Tibial artery (tissue), 4 donors: ENCODE results near the gene NLRC5.
"Not testable (repeated sequence)": the region's sequence is repeated elsewhere in the genome, so short reads cannot be mapped to it uniquely, and the experiment has no call there.

ENCODE experiments used
- DNase-seq, 2 donors: peaks; one replicate each; pipeline ENCODE4 v3.0.0-alpha.2; 2019
- H3K27ac ChIP-seq, 2 donors: fragments of 200-600 bp; sonication (generic) in 1 of 2; 1 replicate in 1 of 2; 2 replicates in 1 of 2; pipeline ENCODE4 v1.5.1; 2018 to 2019; ENCODE audit warnings: mild to moderate bottlenecking in 1 of 2
- H3K27me3 ChIP-seq, 2 donors: fragments of 200-600 bp; sonication (generic) in 1 of 2; one replicate each; pipeline versions ENCODE4 v1.5.1 to v1.6.0; 2016 to 2019
- H3K36me3 ChIP-seq, 3 donors: fragments of 200-600 bp; sonication (generic) in 2 of 3; one replicate each; pipeline ENCODE4 v1.5.1; 2016 to 2019; ENCODE audit warnings: mild to moderate bottlenecking in 2 of 3
- H3K4me1 ChIP-seq, 4 donors: fragments of 200-600 bp; sonication (generic) in 2 of 4; 1 replicate in 3 of 4; 2 replicates in 1 of 4; pipeline ENCODE4 v1.5.1; 2016 to 2019
- H3K4me3 ChIP-seq, 2 donors: fragments of 200-600 bp; sonication (generic) in 1 of 2; 1 replicate in 1 of 2; 2 replicates in 1 of 2; pipeline ENCODE4 v1.5.1; 2018 to 2019; ENCODE audit warnings: mild to moderate bottlenecking in 2 of 2
- H3K9me3 ChIP-seq, 3 donors: fragments of 200-600 bp; sonication (generic) in 1 of 3; one replicate each; pipeline ENCODE4 v1.5.1; 2016 to 2019
- CTCF ChIP-seq, 2 experiments: fragments of 200-600 bp in 1 of 2; fragments of 450-650 bp in 1 of 2; IDR thresholded peaks; one replicate each; pipeline ENCODE4 v1.5.1; 2017 to 2019; ENCODE audit warnings: antibody characterized with exemption in 2 of 2, mild to moderate bottlenecking in 1 of 2, moderate library complexity in 1 of 2
- intact Hi-C: fragments of 100-400 bp; cut with DNase I; formaldehyde crosslinking; loops from one replicate; pipeline ENCODE4 v1.15.0; 2023; ENCODE audit warnings: low total_unique reads

The NLRC5 gene

DNA sequence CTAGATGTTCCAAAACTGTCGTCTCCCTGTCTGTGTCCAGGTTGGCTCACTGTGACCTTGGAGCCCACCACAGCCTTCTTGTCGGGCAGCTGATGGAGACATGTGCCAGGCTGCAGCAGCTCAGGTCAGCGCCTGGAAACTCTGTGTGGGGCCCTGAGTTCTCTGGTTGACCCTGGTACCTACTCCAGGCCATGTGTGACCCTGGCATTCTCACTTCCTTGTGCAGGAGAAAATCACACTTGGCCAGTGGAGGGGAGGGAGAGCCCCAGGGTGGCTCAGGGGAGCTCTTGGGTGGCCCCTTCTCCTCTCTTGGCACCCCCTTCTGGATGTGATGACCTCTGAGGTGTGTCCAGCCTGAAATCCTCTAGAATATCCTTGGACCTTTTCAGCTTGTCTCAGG lies 78.0 kb downstream of the NLRC5 start:
- Histone ChIP-seq H3K4me3 (no peak overlapping the region), H3K27ac (no peak overlapping the region), H3K4me1 (no peaks in the 10 kb centered on the region), H3K27me3 (no peaks in the 10 kb centered on the region), H3K9me3 (no peaks in the 10 kb centered on the region), H3K36me3 (peaks cover 0 to 14% (median 5%) of the 10 kb centered on the region in 3 donors)
- DNase-seq: no peak
- no peak for TF ChIP-seq CTCF (IDR thresholded peaks at IDR 0.05)
- intact Hi-C loops: no loop called here

GRCh38 chr16:57069053-57069452 lies 79.7 kb downstream of the NLRC5 start:
- no peak for DNase-seq
- peaks cover 0 to 15% (median 5%) of the 10 kb centered on the region in 3 donors for H3K36me3 ChIP-seq
- no peak for TF ChIP-seq CTCF (IDR thresholded peaks at IDR 0.05)
- H3K4me1 ChIP-seq: no peaks in the 10 kb centered on the region
- H3K27ac ChIP-seq: no peak overlapping the region
- H3K27me3 ChIP-seq: no peaks in the 10 kb centered on the region
- H3K9me3 ChIP-seq: no peaks in the 10 kb centered on the region
- intact Hi-C loops: no loop called here
- no peak overlapping the region for H3K4me3 ChIP-seq

DNA sequence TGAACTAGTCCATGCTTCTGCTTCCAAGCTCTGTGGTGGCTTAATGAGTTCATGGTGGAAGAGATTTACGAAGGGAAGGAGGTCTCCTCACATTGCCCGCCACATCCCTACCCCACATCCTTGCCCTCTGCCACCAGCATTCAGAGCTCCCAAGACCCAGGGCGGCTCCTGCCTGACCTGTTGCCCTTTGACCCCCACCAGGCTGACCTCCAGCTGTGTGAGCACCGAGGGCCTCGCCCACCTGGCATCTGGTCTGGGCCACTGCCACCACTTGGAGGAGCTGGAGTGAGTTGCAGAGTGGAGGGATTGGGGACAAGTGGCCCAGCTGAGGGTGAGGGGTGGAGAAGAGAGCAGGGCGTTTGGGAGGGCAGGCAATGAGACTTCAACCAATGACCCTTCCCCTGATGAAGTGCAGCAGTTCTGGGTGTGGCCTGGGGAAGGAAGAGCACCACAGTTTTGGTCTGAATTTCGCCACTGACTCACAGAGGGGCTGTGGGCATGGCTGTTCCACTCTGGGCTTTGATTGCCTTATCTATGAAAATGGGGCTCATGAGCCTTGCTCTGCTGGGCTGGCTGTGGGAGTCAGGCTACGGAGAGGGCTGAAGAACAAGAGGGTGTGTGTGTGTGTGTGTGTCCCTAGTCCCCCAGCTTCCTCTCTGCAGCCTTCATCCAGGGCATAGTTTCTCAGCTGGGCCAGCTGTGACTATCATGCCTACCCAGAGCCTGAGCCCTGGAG lies 80.4 kb downstream of the NLRC5 start:
- Histone ChIP-seq H3K36me3 (peaks cover 0 to 22% (median 5%) of the 10 kb centered on the region in 3 donors), H3K4me1 (no peaks in the 10 kb centered on the region), H3K9me3 (no peaks in the 10 kb centered on the region), H3K4me3 (no peak overlapping the region), H3K27me3 (no peaks in the 10 kb centered on the region), H3K27ac (no peak overlapping the region)
- intact Hi-C loops: no loop called here
- DNase-seq: no peak
- no peak for TF ChIP-seq CTCF (IDR thresholded peaks at IDR 0.05)

DNA sequence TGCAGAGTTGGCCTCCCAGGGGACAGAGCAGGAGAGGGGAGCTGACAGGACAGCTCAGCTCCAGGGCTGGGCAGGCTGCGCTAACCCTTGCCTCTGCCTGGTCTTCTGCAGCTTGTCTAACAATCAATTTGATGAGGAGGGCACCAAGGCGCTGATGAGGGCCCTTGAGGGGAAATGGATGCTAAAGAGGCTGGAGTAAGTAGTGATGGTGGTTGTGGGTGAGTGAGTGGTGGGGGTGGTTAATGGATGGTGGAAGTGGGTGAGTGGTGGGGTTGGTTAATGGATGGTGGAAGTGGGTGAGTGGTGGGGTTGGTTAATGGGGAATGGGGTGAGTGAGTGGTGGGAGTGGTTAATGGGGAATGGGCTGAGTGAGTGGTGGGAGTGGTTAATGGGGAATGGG lies 81.1 kb downstream of the NLRC5 start:
- Histone ChIP-seq H3K36me3 (peaks cover 0 to 22% (median 5%) of the 10 kb centered on the region in 3 donors), H3K4me1 (no peaks in the 10 kb centered on the region), H3K27ac (no peak overlapping the region), H3K27me3 (no peaks in the 10 kb centered on the region), H3K4me3 (no peak overlapping the region), H3K9me3 (no peaks in the 10 kb centered on the region)
- intact Hi-C loops: no loop called here
- TF ChIP-seq CTCF (IDR thresholded peaks at IDR 0.05): no peak
- no peak for DNase-seq

DNA sequence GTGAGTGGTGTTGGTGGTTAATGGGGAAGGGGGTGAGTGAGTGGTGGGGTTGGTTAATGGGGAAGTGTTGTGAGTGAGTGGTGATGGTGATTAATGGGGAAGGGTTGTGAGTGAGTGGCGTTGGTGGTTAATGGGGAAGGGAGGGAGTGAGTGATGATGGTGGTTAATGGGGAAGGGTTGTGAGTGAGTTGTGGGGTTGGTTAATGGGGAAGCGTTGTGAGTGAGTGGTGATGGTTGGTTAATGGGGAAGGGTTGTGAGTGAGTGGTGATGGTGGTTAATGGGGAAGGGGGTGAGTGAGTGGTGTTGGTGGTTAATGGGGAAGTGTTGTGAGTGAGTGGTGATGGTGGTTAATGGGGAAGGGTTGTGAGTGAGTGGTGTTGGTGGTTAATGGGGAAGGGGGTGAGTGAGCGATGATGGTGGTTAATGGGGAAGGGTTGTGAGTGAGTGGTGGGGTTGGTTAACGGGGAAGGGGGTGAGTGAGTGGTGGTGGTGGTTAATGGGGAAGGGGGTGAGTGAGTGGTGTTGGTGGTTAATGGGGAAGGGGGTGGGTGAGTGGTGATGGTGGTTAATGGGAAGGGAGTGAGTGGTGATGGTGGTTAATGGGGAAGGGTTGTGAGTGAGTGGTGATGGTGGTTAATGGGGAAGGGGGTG lies 81.8 kb downstream of the NLRC5 start:
- H3K27ac ChIP-seq, H3K4me3 ChIP-seq, H3K4me1 ChIP-seq, H3K9me3 ChIP-seq, H3K27me3 ChIP-seq, intact Hi-C loops, DNase-seq: not testable (repeated sequence)
- peaks cover 0 to 22% (median 5%) of the 10 kb centered on the region in 3 donors for H3K36me3 ChIP-seq

DNA sequence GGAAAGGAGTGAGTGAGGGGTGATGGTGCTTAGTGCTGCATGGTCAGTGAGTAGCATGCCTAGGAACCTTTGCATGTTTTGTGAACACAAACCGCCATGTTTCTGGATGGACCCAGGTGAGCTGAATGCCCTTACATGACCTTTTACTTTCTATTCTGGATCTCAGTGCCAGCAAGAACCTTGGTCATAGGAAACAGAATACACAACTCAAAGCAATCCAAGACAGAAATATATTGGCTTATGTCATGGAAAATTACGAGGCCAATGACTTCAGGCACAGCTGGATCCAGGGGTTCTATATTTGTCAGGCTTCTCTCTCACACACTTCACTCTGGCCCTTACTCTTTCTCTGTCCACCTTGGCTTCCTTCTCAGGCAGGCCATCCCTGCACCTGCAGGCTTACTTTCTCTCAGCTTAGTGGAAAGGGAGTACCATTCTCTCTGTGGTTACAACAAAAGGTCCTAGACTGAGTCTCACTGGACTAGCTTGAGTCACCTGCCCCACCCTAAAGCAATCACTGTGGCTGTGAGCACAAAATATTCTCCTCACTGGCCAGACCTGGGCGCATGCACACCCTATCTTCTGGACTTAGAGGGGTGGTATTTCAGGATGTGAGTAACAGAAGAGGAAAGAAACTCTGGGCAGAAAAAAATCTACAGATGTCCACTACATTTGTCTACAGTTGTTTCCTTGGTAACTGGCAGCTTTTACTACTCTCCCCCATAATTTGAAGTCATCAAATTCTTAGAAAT lies 82.7 kb downstream of the NLRC5 start:
- H3K4me1 ChIP-seq: no peaks in the 10 kb centered on the region
- no peak for DNase-seq
- H3K36me3 ChIP-seq: peaks cover 0 to 27% (median 5%) of the 10 kb centered on the region in 3 donors
- intact Hi-C loops: no loop called here
- no peak overlapping the region for H3K27ac ChIP-seq
- H3K27me3 ChIP-seq: no peaks in the 10 kb centered on the region
- no peak for TF ChIP-seq CTCF (IDR thresholded peaks at IDR 0.05)
- no peak overlapping the region for H3K4me3 ChIP-seq
- no peaks in the 10 kb centered on the region for H3K9me3 ChIP-seq
